Endothelial cell of umbilical vein (primary cell): ENCODE measurements around the gene UQCC2.

Experiments
- JUN ChIP-seq: IDR thresholded peaks from 2 replicates; pipeline ENCODE4 v1.6.1; 2011; ENCODE audit warnings: borderline replicate concordance, low read depth; ENCODE audit not compliant: insufficient read length, insufficient read depth
- POLR2A ChIP-seq: IDR thresholded peaks from 2 replicates; pipeline ENCODE4 v1.6.1; 2012; ENCODE audit warnings: low read depth, mild to moderate bottlenecking, control low read depth, low read length
- POLR2AphosphoS5 ChIP-seq: IDR thresholded peaks from 2 replicates; pipeline ENCODE4 v1.6.1; 2012; ENCODE audit warnings: low read depth, mild to moderate bottlenecking, control low read depth, low read length, moderate library complexity; ENCODE audit not compliant: insufficient read depth
- TF ChIP-seq, protein P1 (sequence below), 2 donors: IDR thresholded peaks; 1 replicate in 1 of 2; 2 replicates in 1 of 2; pipeline ENCODE4 v1.5.1; 2011; ENCODE audit warnings: low read length in 2 of 2, mild to moderate bottlenecking in 2 of 2, moderate library complexity in 2 of 2, control low read depth in 1 of 2, inconsistent platforms in 1 of 2, low read depth in 1 of 2; ENCODE audit not compliant: insufficient read depth in 1 of 2; ENCODE audit errors: extremely low read depth in 1 of 2

DNA sequence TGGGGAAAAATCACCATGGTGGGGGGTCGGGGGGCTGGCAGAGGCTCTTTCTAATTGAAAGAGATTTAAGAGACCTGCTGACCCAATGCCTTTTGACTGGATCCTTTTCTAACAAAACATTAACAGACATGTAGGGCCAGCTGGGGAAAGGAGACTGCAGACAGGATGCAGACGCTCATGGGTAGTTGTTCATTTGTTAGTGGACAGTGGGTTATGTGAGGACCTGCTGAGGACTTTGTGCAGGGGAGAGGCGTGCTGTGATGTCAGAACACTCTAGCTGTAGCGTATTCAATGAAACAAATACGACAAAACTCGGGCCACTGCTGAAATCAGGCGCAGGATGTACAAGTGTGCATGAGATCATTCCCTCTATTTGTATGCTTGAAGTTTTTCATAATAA lies 34.0 kb upstream of the UQCC2 start:
- TF ChIP-seq, protein P1, sequence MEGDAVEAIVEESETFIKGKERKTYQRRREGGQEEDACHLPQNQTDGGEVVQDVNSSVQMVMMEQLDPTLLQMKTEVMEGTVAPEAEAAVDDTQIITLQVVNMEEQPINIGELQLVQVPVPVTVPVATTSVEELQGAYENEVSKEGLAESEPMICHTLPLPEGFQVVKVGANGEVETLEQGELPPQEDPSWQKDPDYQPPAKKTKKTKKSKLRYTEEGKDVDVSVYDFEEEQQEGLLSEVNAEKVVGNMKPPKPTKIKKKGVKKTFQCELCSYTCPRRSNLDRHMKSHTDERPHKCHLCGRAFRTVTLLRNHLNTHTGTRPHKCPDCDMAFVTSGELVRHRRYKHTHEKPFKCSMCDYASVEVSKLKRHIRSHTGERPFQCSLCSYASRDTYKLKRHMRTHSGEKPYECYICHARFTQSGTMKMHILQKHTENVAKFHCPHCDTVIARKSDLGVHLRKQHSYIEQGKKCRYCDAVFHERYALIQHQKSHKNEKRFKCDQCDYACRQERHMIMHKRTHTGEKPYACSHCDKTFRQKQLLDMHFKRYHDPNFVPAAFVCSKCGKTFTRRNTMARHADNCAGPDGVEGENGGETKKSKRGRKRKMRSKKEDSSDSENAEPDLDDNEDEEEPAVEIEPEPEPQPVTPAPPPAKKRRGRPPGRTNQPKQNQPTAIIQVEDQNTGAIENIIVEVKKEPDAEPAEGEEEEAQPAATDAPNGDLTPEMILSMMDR (IDR thresholded peaks at IDR 0.05; ENCODE audit: extremely low read depth in 1 of 2, insufficient read depth in 1 of 2, low read depth in 1 of 2, low read length in 2 of 2), result no peak
- TF ChIP-seq POLR2A (no peak), JUN (no peak), POLR2AphosphoS5 (no peak)
